Activated CD8-positive, alpha-beta memory T cell treated with anti-CD3 and anti-CD28 coated beads for 24 hours (primary cell): Measurements from ENCODE around the gene COA8.
"Not testable (repeated sequence)": the region's sequence is repeated elsewhere in the genome, so short reads cannot be mapped to it uniquely, and the experiment has no call there.

Experiments
- DNase-seq: peaks from one replicate; pipeline ENCODE4 v3.0.0-alpha.2; 2020

COA8 gene

GRCh38 chr14:103576371-103577024, 13.7 kb downstream of the COA8 start:
- DNase-seq = no peak

GRCh38 chr14:103578401-103579075, 15.8 kb downstream of the COA8 start:
- DNase-seq = no peak

DNA sequence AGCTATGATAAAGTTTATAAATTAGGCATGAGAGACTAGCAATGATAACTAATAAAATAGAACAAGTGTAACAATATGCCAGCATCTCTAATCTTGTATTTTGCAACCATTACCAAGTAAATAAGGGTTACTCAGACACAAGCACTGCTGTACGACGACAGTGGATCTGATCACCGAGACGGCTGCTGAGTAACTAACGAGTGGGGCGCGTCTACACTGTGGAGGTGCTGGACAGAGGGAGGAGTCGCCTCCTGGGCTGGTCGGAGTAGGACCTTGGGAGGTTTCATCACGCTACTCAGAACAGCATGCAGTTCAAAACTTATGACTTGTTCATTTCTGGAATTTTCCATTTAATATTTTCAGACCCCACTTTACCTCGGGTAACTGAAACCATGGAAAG, 18.4 kb downstream of the COA8 start:
- DNase-seq = no peak

DNA sequence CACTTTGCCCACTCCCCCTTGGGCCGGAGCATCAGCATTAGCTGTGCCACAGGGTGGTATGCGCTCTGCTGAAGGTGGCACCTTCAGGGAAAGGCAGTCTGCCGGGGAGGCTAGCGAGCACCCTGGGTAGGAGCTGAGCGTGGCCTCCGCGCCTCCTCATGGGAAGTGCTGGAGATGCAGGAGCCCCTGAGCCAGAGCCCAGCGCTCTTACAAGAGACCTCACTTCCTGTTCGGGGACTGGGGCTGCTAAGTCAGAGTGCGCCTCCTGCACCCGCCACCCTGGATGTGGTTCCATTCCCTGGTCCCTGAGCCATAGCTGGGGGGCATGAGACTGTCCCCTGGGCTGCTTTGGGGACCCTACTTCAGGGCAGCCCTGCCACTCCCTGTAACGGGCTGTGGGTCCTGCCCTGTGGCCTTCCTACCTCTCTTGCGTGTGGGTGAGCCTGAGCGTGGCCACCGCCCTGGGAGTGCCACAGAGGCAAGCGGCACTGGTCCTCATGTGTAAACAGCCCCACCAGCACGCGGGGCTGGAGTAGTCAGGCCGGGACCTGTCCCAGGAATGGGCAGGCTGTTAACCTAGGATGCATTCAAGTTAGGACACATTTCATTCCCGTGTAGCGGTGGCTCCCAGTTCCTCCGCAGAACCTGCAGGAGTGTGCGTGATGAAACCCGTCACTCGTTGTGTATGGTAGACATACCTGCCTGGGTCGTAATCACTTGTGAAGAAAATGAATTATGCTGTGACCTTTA, 19.4 kb downstream of the COA8 start:
- no peak for DNase-seq

DNA sequence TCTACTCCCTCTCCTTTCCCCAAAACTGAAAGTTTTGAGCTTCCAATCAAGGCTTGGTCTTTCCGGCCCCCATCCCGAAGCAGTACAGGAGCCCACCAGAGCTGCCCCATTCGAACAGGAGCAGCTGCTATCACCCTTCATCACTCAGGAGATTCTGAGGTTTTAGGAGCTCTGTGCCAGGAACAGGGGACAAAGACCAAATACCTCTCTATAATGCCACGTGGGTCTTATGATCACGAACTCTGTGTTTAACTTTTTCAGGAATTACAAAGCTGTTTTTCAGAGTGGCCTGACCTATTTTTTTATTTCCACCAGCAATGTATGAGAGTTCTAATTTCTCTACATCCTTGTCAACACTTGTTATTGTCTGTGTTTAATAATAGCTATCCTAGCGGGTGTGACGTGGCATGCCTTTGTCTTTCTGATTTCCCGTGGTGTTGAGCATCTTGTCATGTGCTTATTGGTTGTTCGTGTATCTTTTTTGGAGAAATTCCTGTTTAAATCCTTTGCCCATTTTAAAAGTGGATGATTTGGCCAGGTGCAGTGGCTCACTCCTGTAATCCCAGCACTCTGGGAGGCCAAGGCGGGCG, 21.7 kb downstream of the COA8 start:
- DNase-seq = no peak

- DNase-seq = no peak
Observed at GRCh38 chr14:103593577-103593976, 30.8 kb downstream of the COA8 start.

DNA sequence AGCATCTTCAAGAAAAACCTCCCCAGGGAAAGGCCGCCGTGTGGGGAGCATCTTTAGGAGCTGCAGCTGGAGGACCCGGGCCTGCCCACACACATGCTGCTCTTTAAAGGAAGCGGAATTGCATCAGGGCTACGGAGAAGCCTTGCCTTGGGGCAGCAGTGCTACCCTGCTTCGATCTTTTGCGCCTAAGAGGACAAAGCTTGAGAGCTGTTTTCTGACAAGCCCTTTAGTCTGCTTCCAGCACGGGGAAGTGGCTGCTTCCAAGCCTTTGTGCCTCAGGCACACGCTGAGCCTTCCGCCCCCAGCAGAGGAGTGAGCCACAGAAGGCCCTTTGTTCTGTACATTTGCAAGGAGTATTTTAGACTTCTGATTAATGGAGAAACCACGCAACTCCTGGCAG, 31.5 kb downstream of the COA8 start:
- no peak for DNase-seq

GRCh38 chr14:103597623-103598377, 35.0 kb downstream of the COA8 start:
- DNase-seq = no peak

DNA sequence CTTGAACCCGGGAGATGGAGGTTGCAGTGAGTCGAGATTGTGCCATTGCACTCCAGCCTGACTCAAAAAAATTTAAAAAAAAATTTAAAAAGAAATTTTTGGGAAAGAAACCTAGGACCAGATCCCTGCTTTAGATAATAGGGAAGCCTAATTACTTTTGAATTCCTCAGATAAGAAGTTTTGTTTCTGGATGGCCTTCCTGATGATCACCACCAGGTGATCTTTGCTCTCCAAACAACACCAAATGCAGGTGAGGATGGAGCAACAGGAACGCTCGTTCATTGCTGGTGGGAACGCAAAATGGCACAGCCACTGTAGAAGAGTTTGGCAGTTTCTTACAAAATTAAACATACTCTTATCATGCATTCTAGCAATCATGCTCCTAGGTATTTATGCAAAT, 37.7 kb downstream of the COA8 start:
- DNase-seq = no peak

DNA sequence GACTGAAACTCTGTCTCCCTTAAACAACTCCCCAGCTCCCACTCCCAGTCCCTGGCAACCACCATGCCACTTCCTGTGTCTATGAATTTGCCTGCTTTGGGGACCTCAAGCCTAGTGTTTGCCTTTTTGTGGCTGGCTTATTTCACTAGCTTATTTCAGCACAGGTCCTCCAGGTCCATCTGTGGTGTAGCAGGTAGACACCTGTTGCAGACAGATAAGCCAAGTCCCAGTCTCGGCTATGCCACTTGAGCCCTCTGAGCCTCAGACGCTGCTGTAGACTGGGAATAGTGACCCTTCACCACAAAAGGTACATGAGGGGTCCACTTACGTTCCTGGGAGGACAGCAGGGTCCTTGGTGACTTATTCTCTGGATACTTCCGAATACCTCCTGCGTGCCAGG, 41.9 kb downstream of the COA8 start:
- no peak for DNase-seq

DNA sequence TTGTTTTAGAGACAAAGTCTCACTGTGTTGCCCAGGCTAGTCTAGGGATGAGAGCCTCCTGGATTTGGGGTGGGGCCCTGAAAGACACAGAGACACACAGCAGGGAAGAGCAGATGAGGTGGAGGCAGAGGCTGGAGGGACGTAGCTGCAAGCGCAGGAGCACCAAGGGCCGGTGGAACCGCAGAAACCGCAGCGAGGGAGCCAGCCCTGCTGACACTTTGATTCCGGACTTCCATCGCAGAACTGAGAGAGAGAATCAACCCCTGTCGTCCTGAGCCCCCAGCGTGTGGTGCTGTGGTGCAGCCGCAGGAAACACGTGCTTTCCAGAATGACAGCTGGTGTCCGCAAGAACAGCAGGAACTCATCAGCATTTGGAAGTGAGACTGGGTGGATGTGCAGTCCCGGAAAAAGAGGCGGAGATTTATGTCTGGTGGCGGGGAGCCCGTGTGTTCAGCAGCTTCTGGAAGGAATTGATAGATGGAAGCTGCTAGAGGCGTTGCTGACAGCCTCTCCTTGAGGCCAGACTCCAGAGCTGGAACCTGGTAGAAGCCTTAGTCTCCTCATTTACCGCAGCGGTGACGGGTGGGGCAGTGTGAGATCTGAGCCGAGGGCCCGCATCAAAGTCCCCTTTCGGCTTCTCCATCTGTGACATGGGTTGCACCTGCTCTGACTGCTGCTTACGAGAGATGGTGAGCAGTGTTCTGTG, 44.4 kb downstream of the COA8 start:
- peak; percentile 76 for DNase-seq

- DNase-seq = no peak
Observed at GRCh38 chr14:103607822-103608221, 45.1 kb downstream of the COA8 start.

GRCh38 chr14:103609081-103609480, 46.3 kb downstream of the COA8 start:
- DNase-seq = not testable (repeated sequence)

- DNase-seq = no peak
Observed at GRCh38 chr14:103611215-103611614, 48.5 kb downstream of the COA8 start.

GRCh38 chr14:103613517-103613916, 50.8 kb downstream of the COA8 start:
- DNase-seq = no peak

DNA sequence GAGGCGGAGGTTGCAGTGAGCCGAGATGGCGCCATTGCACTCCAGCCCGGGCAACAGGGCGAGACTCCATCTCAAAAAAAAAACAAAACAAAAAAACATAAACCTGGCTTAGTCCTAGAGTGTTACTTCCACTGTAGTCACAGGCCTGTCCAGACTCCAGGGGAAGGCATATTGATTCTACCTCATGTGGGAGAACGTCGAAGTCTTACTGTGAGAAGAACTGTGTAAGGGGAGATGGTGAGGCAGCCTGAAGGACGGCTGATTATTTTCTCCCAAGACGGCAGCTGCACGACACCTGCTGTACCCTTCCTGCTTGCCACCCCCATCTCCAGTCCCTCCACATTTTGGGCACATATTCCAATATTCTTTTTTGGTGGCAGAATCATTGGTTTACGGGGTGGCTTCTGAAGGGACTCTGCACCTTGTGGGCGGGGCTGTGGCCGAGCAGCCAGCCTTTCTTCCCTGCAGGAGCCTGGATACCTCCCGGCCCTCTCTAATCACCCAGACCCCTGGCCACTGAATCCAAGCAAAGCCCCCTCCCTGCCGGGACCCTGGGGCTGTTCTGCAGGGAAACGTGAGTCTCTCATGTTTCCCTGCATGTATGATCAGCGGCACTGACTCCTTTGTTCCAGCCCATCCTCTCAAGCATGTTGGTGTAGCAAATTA, 54.0 kb downstream of the COA8 start:
- DNase-seq = no peak

- DNase-seq = no peak
Observed at GRCh38 chr14:103619057-103619456, 56.3 kb downstream of the COA8 start.

DNA sequence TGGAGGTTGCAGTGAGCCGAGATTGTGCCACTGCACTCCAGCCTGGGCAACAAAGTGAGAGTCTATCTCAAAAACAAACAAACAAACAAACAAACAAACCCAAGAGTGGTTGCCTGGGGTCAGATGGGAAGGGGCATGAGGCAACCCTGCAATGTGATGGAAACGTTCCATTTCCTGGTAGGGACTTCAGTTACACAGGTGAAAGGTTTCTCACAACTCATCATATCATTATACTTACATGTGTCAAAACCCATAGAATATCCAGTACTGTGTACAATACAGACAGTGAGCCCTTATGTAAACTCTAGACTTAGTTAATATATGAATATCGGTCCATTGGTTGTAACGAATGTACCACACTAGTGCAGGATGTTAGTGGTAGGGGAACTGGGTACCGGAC, 59.1 kb downstream of the COA8 start:
- no peak for DNase-seq

DNA sequence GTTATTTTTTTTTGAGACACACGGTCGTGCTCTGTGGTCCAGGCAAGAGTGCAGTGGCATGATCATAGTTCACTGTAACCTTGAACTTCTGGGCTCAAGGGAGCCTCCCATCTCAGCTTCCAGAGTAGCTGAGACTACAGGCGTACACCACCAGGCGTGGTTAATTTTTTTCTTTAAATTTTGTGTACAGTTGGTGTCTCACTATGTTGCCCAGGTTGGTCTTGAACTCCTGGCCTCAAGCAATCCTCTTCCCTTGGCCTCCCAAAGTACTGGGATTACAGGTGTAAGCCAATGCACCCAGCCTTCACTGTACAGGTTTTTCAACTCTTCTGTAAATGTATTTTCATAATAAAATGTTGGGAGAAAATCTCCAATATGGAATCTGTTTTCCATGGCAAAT, 60.5 kb downstream of the COA8 start:
- DNase-seq = no peak

DNA sequence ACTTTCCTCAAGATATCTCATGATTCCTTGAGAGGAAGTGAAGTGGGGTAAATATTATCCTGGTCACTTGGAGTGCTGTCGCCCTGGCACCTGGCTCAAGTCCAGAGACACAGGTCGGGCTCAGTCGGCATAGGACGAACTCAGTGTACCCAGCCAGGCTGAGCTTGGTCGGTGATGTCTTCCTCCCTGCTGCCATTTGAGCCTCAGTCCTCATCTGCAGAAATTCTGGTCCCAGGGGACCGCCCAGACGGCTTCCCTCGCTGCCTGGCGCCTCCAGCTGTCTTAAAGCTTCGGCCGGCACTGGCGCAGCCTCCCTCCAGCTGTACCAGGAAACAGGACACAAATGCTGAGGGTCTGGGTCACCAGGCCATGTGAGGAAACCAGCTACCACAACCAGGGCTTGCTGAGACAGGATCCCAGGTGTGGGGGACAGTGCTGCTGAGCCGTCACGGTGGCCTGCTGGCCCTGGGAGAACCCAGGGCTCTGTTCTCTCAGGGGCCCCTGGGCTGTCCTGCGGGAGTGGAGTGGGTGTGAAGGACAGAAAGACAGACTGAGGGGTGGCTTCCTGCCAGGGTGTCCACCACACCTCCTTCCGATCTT, 61.2 kb downstream of the COA8 start:
- DNase-seq = no peak

GRCh38 chr14:103624860-103625259, 62.1 kb downstream of the COA8 start:
- no peak for DNase-seq
